WTC11 (cell line): ENCODE measurements around the gene ZMIZ1. TPM values are rescaled to one million over a fixed set of nuclear protein-coding genes. Genes with fewer than 3 reads are reported as not detected.

Experiments used
- ATAC-seq: fragments of 200-7000 bp; cut with Tn5 transposase; 2 replicates; pipeline ENCODE4 v1.10.0; 2021; ENCODE audit warnings: mild to moderate bottlenecking, moderate library complexity
- CTCF ChIA-PET: fragments of 300-600 bp; sonication (Branson Sonifier 250); formaldehyde crosslinking; loops from one replicate; lab custom pipeline; 2021; ENCODE audit warnings: antibody characterized with exemption; lab: Charles Lee
- POLR2A ChIA-PET: fragments of 350-600 bp; sonication (Branson Sonifier 250); formaldehyde crosslinking; loops from one replicate; lab custom pipeline; 2021; ENCODE audit warnings: antibody characterized with exemption; lab: Charles Lee
- DNase-seq: peaks from one replicate; pipeline ENCODE4 v3.0.0; 2021; ENCODE audit warnings: low spot score
- H3K27ac Mint-ChIP-seq: 2 replicates; pipeline ENCODE4 v1.8.0; 2021; ENCODE audit warnings: mixed read lengths
- H3K27me3 Mint-ChIP-seq: 2 replicates; pipeline ENCODE4 v1.8.0; 2021; ENCODE audit warnings: low read depth, mild to moderate bottlenecking, moderate library complexity, mixed read lengths
- H3K36me3 Mint-ChIP-seq: 2 replicates; pipeline ENCODE4 v1.8.0; 2021; ENCODE audit warnings: mixed read lengths
- H3K4me1 Mint-ChIP-seq: 2 replicates; pipeline ENCODE4 v1.8.0; 2022; ENCODE audit warnings: mixed read lengths
- H3K4me3 Mint-ChIP-seq: 2 replicates; pipeline ENCODE4 v1.8.0; 2021; ENCODE audit warnings: mild to moderate bottlenecking, moderate library complexity, mixed read lengths
- H3K9me3 Mint-ChIP-seq: 2 replicates; pipeline ENCODE4 v1.8.0; 2021; ENCODE audit warnings: mixed read lengths
- ATF1 ChIP-seq: sonication (generic); formaldehyde crosslinking; IDR thresholded peaks from 2 replicates; pipeline ENCODE4 v1.8.1; 2023; ENCODE audit warnings: mild to moderate bottlenecking, moderate library complexity, missing genetic modification reagents
- CREB1 ChIP-seq: sonication (generic); formaldehyde crosslinking; IDR thresholded peaks from 2 replicates; pipeline ENCODE4 v1.8.0; 2023; ENCODE audit warnings: mild to moderate bottlenecking, missing genetic modification reagents
- CTCF ChIP-seq: fragments of 200-600 bp; IDR thresholded peaks from 2 replicates; pipeline ENCODE4 v1.8.0; 2022; ENCODE audit warnings: antibody characterized with exemption
- E2F4 ChIP-seq: sonication (generic); formaldehyde crosslinking; IDR thresholded peaks from 2 replicates; pipeline ENCODE4 v1.8.1; 2022; ENCODE audit warnings: low read depth, mild to moderate bottlenecking, moderate library complexity, missing genetic modification reagents, borderline replicate concordance
- GABPB1 ChIP-seq: sonication (generic); formaldehyde crosslinking; IDR thresholded peaks from 2 replicates; pipeline ENCODE4 v1.8.1; 2023; ENCODE audit warnings: mild to moderate bottlenecking, missing genetic modification reagents
- GTF2I ChIP-seq: fragments of 250-450 bp; sonication (Bioruptor Pico); conservative IDR thresholded peaks from 2 replicates; pipeline ENCODE4 v1.4.0; 2021; ENCODE audit warnings: mild to moderate bottlenecking
- HMGA2 ChIP-seq: fragments of 250-450 bp; sonication (Bioruptor Pico); IDR thresholded peaks from 2 replicates; pipeline ENCODE4 v1.4.0; 2021; ENCODE audit warnings: mild to moderate bottlenecking, moderate library complexity
- IRF2 ChIP-seq: sonication (generic); formaldehyde crosslinking; IDR thresholded peaks from 2 replicates; pipeline ENCODE4 v1.8.0; 2022; ENCODE audit warnings: low read depth, missing genetic modification reagents, borderline replicate concordance
- NFATC4 ChIP-seq: fragments of 250-450 bp; sonication (Bioruptor Pico); IDR thresholded peaks from 2 replicates; pipeline ENCODE4 v1.9.0; 2021; ENCODE audit warnings: mild to moderate bottlenecking
- NR1H2 ChIP-seq: sonication (generic); formaldehyde crosslinking; IDR thresholded peaks from 2 replicates; pipeline ENCODE4 v1.9.0; 2021; ENCODE audit warnings: mild to moderate bottlenecking, moderate library complexity, missing genetic modification reagents
- NR2C2 ChIP-seq: sonication (generic); formaldehyde crosslinking; IDR thresholded peaks from 2 replicates; pipeline ENCODE4 v1.8.0; 2022; ENCODE audit warnings: mild to moderate bottlenecking, missing genetic modification reagents
- SMAD4 ChIP-seq: sonication (generic); formaldehyde crosslinking; IDR thresholded peaks from 2 replicates; pipeline ENCODE4 v1.8.0; 2022; ENCODE audit warnings: mild to moderate bottlenecking, missing genetic modification reagents
- SOX15 ChIP-seq: fragments of 250-450 bp; sonication (Bioruptor Pico); IDR thresholded peaks from 2 replicates; pipeline ENCODE4 v1.9.0; 2021; ENCODE audit warnings: mild to moderate bottlenecking
- ZNF396 ChIP-seq: fragments of 250-450 bp; sonication (Bioruptor Pico); IDR thresholded peaks from 2 replicates; pipeline ENCODE4 v1.8.0; 2021; ENCODE audit warnings: mild to moderate bottlenecking, moderate library complexity, borderline replicate concordance
- total RNA-seq: library from RNA; stranded (reverse); gene quantifications from 3 replicates; pipeline ENCODE4 v1.2.3, GENCODE V29; 2021
- TF ChIP-seq, protein P1 (sequence below): sonication (generic); formaldehyde crosslinking; IDR thresholded peaks from 2 replicates; pipeline ENCODE4 v1.8.1; 2023; ENCODE audit warnings: mild to moderate bottlenecking, missing genetic modification reagents, moderate library complexity
- TF ChIP-seq, protein P2 (sequence below): sonication (generic); formaldehyde crosslinking; IDR thresholded peaks from 2 replicates; pipeline ENCODE4 v1.8.0; 2023; ENCODE audit warnings: mild to moderate bottlenecking, missing genetic modification reagents
- TF ChIP-seq, protein P3 (sequence below): fragments of 250-450 bp; sonication (Bioruptor Pico); IDR thresholded peaks from 2 replicates; pipeline ENCODE4 v1.9.0; 2021; ENCODE audit warnings: mild to moderate bottlenecking
- TF ChIP-seq, protein P4 (sequence below): sonication (generic); formaldehyde crosslinking; IDR thresholded peaks from 2 replicates; pipeline ENCODE4 v1.8.1; 2023; ENCODE audit warnings: mild to moderate bottlenecking, missing genetic modification reagents, moderate library complexity

The ZMIZ1 gene
- total RNA-seq, 1 experiment from 2014 or later: 44.4 TPM

- no peak for TF ChIP-seq CTCF
- no peak for TF ChIP-seq NR2C2 (CRISPR knock-in tag)
- TF ChIP-seq ATF1 (CRISPR knock-in tag): no peak
- TF ChIP-seq, protein P1, sequence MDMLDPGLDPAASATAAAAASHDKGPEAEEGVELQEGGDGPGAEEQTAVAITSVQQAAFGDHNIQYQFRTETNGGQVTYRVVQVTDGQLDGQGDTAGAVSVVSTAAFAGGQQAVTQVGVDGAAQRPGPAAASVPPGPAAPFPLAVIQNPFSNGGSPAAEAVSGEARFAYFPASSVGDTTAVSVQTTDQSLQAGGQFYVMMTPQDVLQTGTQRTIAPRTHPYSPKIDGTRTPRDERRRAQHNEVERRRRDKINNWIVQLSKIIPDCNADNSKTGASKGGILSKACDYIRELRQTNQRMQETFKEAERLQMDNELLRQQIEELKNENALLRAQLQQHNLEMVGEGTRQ (CRISPR knock-in tag): no peak
- TF ChIP-seq, protein P2, sequence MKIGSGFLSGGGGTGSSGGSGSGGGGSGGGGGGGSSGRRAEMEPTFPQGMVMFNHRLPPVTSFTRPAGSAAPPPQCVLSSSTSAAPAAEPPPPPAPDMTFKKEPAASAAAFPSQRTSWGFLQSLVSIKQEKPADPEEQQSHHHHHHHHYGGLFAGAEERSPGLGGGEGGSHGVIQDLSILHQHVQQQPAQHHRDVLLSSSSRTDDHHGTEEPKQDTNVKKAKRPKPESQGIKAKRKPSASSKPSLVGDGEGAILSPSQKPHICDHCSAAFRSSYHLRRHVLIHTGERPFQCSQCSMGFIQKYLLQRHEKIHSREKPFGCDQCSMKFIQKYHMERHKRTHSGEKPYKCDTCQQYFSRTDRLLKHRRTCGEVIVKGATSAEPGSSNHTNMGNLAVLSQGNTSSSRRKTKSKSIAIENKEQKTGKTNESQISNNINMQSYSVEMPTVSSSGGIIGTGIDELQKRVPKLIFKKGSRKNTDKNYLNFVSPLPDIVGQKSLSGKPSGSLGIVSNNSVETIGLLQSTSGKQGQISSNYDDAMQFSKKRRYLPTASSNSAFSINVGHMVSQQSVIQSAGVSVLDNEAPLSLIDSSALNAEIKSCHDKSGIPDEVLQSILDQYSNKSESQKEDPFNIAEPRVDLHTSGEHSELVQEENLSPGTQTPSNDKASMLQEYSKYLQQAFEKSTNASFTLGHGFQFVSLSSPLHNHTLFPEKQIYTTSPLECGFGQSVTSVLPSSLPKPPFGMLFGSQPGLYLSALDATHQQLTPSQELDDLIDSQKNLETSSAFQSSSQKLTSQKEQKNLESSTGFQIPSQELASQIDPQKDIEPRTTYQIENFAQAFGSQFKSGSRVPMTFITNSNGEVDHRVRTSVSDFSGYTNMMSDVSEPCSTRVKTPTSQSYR: no peak
- TF ChIP-seq, protein P3, sequence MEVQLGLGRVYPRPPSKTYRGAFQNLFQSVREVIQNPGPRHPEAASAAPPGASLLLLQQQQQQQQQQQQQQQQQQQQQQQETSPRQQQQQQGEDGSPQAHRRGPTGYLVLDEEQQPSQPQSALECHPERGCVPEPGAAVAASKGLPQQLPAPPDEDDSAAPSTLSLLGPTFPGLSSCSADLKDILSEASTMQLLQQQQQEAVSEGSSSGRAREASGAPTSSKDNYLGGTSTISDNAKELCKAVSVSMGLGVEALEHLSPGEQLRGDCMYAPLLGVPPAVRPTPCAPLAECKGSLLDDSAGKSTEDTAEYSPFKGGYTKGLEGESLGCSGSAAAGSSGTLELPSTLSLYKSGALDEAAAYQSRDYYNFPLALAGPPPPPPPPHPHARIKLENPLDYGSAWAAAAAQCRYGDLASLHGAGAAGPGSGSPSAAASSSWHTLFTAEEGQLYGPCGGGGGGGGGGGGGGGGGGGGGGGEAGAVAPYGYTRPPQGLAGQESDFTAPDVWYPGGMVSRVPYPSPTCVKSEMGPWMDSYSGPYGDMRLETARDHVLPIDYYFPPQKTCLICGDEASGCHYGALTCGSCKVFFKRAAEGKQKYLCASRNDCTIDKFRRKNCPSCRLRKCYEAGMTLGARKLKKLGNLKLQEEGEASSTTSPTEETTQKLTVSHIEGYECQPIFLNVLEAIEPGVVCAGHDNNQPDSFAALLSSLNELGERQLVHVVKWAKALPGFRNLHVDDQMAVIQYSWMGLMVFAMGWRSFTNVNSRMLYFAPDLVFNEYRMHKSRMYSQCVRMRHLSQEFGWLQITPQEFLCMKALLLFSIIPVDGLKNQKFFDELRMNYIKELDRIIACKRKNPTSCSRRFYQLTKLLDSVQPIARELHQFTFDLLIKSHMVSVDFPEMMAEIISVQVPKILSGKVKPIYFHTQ (CRISPR knock-in tag): no peak
- TF ChIP-seq GABPB1 (CRISPR knock-in tag): no peak
- TF ChIP-seq, all 79 proteins: peak for 0
Measured at GRCh38 chr10:79038841-79039201, 29.9 kb upstream of the ZMIZ1 start (continued).

- ATAC-seq: no peak
- no peak for DNase-seq
- no peaks in the 10 kb centered on the region for H3K9me3 Mint-ChIP-seq
- H3K4me3 Mint-ChIP-seq: no peak overlapping the region
- no peak overlapping the region for H3K27ac Mint-ChIP-seq
- H3K36me3 Mint-ChIP-seq: no peaks in the 10 kb centered on the region
- ChIA-PET POLR2A (no interaction called here), CTCF (no interaction called here)
- H3K4me1 Mint-ChIP-seq: peaks cover 24% of the 10 kb centered on the region
- TF ChIP-seq, protein P4, sequence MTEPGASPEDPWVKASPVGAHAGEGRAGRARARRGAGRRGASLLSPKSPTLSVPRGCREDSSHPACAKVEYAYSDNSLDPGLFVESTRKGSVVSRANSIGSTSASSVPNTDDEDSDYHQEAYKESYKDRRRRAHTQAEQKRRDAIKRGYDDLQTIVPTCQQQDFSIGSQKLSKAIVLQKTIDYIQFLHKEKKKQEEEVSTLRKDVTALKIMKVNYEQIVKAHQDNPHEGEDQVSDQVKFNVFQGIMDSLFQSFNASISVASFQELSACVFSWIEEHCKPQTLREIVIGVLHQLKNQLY (CRISPR knock-in tag): no peak
- TF ChIP-seq HMGA2 (CRISPR knock-in tag): no peak
- TF ChIP-seq, all 79 proteins: peak for 0
- H3K27me3 Mint-ChIP-seq: peaks cover 5% of the 10 kb centered on the region
Measured at GRCh38 chr10:79042639-79043411, 25.9 kb upstream of the ZMIZ1 start.

DNA sequence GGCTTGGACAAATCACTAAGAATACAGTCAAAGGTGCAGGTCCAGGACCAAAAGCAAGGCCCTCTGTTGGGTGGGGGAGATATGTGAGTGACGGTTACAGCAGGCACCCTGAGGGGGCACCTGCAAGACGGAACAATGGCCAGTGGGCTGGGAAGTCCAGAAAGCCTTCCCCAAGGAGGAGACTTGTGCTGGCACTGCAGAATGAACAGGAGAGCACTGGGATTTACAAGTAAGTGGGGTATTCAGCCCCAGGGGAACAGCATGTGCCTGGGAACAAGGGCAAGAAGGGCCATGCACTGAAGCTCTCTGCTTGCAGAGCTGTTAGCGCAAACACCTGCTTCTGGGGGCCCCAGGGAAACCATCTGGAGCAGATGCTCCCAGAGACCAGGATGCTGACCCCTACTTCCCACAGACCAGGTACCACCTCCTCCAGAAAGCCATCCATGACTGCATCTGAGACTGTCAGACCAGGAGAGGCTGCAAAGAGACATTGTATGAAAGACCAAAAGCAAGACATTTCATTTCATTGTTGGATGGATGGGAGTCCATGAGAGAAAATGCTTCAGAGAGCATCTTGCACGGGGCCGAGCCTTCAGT lies 24.6 kb upstream of the ZMIZ1 start:
- no peaks in the 10 kb centered on the region for H3K36me3 Mint-ChIP-seq
- H3K9me3 Mint-ChIP-seq: no peaks in the 10 kb centered on the region
- CTCF ChIA-PET: no interaction called here
- POLR2A ChIA-PET: no interaction called here
- DNase-seq: no peak
- peaks cover 18% of the 10 kb centered on the region for H3K4me1 Mint-ChIP-seq
- no peak overlapping the region for H3K27ac Mint-ChIP-seq
- peaks cover 5% of the 10 kb centered on the region for H3K27me3 Mint-ChIP-seq
- no peak overlapping the region for H3K4me3 Mint-ChIP-seq
- no peak for ATAC-seq
- TF ChIP-seq GTF2I (no peak), SOX15 (CRISPR knock-in tag) (no peak), SMAD4 (CRISPR knock-in tag) (no peak), NR1H2 (CRISPR knock-in tag) (no peak), E2F4 (CRISPR knock-in tag) (no peak), ZNF396 (no peak), NFATC4 (CRISPR knock-in tag) (no peak), IRF2 (CRISPR knock-in tag) (no peak), CREB1 (CRISPR knock-in tag) (no peak)
- TF ChIP-seq, protein P2: no peak
- TF ChIP-seq, protein P1 (CRISPR knock-in tag): no peak
